ENCODE data around the gene EME1.

The EME1 gene

DNA sequence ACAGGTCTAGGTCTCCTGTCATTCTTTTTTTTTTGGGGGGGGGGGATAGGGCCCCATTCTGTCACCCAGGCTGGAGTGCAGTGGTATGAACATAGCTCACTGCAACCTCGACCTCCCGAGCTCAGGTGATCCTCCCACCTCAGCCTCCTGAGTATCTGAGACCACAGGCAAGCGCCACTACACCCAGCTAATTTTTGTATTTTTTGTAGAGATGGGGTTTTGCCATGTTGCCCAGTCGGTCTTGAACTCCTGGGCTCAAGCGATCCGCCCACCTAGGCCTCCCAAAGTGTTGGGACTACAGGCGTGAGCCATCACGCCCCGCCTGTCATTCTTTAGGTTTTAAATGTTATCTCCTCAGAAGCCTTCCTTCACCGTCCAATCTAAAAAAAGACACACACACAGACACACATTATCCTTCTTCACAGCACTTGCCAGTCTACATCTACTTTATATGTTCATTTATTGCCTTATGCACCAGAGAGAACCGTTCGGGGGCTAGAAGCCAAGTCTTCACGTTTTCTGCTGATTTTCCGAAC is 739 bp upstream of the EME1 start:
- DNase-seq (ENCODE audit: low read depth) = no peak
- H3K4me3 ChIP-seq (ENCODE audit: low read depth, low read length) = peak overlapping the region; percentile 79
- TF ChIP-seq, protein P1, sequence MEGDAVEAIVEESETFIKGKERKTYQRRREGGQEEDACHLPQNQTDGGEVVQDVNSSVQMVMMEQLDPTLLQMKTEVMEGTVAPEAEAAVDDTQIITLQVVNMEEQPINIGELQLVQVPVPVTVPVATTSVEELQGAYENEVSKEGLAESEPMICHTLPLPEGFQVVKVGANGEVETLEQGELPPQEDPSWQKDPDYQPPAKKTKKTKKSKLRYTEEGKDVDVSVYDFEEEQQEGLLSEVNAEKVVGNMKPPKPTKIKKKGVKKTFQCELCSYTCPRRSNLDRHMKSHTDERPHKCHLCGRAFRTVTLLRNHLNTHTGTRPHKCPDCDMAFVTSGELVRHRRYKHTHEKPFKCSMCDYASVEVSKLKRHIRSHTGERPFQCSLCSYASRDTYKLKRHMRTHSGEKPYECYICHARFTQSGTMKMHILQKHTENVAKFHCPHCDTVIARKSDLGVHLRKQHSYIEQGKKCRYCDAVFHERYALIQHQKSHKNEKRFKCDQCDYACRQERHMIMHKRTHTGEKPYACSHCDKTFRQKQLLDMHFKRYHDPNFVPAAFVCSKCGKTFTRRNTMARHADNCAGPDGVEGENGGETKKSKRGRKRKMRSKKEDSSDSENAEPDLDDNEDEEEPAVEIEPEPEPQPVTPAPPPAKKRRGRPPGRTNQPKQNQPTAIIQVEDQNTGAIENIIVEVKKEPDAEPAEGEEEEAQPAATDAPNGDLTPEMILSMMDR (IDR thresholded peaks at IDR 0.05; ENCODE audit: control insufficient read depth, extremely low read depth, insufficient read depth) = no peak

DNA sequence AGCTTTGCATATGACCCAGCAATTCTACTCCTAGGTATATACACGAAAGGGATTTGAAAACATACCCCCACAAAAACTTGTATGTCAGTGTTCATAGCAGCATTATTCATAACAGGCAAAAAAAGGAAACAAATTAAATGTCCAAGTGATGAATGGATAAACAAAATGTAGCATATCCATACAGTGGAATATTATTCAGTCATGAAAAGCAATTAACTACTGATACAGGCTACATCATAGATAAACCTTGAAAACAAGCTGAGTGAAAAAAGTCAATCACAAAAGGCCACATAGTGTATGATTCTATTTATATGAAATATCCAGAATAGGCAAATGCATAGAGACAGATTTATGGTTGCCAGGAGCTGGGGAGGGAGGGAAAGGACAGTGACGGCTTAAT is 676 bp downstream of the EME1 start:
- no peak for DNase-seq (ENCODE audit: low read depth)
- H3K4me3 ChIP-seq (ENCODE audit: low read depth, low read length) = peak overlapping the region; percentile 79
- TF ChIP-seq, protein P1 (IDR thresholded peaks at IDR 0.05; ENCODE audit: control insufficient read depth, extremely low read depth, insufficient read depth) = no peak

DNA sequence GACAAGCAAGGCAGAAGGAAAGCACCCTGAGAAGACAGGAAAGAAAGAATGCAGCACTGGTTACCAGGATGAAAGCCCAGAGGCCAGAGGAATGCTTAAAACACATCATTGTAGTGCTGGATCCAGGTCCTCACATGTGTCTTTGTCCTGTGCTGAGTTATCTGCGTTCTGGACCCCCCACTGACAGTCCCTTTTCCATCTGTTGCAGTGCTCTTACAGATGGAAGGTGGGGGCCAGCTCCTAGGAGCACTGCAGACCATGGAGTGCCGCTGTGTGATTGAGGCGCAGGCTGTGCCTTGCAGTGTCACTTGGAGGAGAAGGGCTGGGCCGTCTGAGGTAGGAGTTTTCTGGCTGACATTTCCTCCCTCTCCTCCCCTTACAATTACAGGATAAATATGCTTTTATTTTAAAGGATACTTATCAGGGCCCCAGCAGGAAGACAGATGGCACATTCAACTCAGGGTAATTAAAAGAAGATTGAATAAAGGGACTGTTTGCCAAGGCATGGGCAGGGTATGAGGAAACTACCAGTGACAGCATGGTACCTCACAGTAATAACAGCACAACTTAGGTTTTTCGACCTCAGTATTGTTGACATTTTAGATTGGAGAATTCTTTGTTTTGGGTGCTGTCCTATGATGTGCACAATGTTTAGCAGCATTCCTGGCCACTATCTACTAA is 3.0 kb downstream of the EME1 start:
- H3K4me3 ChIP-seq (ENCODE audit: low read depth, low read length) = no peak overlapping the region
- no peak for DNase-seq (ENCODE audit: low read depth)
- TF ChIP-seq, protein P1 (IDR thresholded peaks at IDR 0.05; ENCODE audit: control insufficient read depth, extremely low read depth, insufficient read depth) = no peak

DNA sequence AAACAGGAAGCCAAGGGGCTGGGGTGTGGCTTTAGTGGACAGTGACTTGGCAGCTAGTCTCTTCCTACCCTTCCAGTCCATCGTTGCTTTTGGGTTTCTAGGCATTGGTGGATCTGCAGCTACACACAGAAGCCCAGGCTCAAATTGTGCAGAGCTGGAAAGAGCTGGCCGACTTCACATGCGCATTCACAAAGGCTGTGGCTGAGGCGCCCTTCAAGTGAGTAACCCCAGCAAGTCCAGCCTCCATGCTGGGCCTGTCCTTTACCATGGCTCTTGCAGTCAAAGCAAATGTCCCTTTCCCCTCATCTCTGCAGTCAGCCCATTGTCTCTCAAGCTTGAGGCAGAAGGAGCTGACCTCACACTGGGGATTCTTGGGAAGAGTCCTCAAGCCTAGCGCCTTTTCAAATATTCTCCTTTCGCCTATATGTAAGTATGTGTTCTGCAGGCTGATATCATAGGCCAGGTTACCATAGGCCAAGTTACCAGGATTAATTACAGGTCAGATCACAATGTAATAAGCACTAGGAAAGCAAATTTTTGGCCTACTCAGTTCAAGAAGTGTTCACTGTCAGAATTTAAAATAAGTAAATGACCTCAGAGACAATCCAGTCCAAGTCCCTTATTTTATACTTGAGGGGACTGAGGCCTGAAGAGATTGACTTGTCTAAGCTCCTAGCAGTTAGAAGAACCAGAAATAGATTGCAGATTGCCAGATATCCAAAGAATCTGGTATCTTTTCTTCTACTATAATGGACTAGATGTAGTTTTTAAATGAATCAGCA is 6.5 kb downstream of the EME1 start:
- TF ChIP-seq, protein P1 (IDR thresholded peaks at IDR 0.05; ENCODE audit: control insufficient read depth, extremely low read depth, insufficient read depth) = no peak
- DNase-seq (ENCODE audit: low read depth) = no peak
- H3K4me3 ChIP-seq (ENCODE audit: low read depth, low read length) = no peak overlapping the region

DNA sequence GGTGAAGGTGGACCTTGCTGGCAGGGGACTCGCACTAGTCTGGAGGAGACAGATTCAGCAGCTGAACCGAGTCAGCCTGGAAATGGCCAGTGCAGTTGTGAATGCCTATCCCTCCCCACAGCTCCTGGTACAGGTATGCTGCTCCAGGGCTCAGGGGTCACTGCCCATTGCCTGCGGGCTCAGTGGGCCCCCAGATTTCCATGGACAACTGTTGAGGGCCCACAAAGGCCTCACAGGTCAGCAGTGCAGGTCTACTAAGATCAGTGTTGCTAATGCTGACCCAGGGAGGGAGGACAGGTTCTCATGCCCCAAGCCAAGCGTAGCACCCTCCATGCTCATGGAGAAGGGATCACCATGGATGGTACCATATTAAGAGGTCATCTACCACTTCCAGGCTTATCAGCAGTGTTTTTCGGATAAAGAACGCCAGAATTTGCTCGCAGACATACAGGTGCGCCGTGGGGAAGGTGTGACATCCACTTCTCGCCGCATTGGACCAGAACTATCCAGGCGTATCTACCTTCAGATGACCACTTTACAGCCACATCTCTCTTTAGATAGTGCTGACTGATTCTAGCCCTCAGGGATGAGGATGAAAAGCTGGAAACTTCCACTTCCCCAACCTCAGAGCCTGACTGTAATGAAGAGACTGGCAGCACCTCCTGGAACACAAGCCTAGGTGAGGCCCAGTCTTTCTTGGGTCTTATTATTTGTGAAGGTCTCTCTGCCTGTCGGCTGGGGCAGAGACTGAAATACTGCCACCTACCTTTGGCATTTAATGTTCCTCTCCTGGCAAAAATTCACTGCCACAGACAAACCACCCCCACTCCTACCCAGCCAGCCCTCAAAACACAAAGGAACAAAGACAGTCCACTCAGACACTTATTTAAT is 7.6 kb downstream of the EME1 start:
- H3K4me3 ChIP-seq (ENCODE audit: low read depth, low read length) = no peak overlapping the region
- TF ChIP-seq, protein P1 (IDR thresholded peaks at IDR 0.05; ENCODE audit: control insufficient read depth, extremely low read depth, insufficient read depth) = no peak
- DNase-seq (ENCODE audit: low read depth) = no peak

DNA sequence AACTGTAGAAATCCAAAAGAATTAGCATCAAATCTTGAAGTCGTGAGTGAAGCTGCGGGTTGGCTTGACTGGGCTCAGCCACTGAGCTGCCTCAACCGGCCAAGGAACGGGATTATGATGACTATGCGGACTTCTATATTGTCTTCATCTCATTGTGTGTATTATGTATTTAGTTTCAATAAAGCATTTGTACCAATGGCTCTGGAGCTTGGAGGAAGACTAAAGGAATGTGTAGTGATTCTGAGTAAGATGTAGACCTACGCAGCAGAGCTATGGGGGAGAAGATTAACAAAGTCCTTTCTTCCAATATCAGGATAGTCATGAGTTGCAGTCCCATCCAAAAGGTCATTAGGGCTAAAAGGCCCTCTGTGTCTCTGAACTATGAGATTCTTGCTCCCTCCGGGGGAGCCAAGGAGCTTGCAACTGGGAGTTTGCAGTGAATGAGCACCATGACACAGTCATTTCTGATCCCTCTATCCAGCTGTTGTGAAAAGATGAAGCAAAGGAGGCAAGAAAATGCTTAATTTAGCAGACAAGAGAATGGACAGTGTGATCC is 8.3 kb downstream of the EME1 start:
- TF ChIP-seq, protein P1 (IDR thresholded peaks at IDR 0.05; ENCODE audit: control insufficient read depth, extremely low read depth, insufficient read depth) = no peak
- no peak for DNase-seq (ENCODE audit: low read depth)
- H3K4me3 ChIP-seq (ENCODE audit: low read depth, low read length) = no peak overlapping the region

All from LNCaP clone FGC (cell line).